ENCODE results near the gene METAP1. TPM values are rescaled to one million over a fixed set of nuclear protein-coding genes. Genes with fewer than 3 reads are reported as not detected.
A peak's percentile ranks its signal among the peaks of the same experiment; 100 is the strongest.

The METAP1 gene
- total RNA-seq, 2 experiments from 2014 or later = 42.6 to 52.8 TPM

GRCh38 chr4:99038213-99038612 is 42.7 kb downstream of the METAP1 start:
- Histone ChIP-seq H3K4me2 (ENCODE audit: low read length) (no peak overlapping the region), H3K9me2 (ENCODE audit: insufficient read depth, low read length) (no peaks in the 10 kb centered on the region), H3K36me3 (ENCODE audit: insufficient read depth, low read length) (peaks cover 92% of the 10 kb centered on the region), H3K9me3 (ENCODE audit: low read length) (peaks cover 28% of the 10 kb centered on the region), H3K79me2 (ENCODE audit: insufficient read depth, low read depth, low read length) (peaks cover 7% of the 10 kb centered on the region), H4K20me1 (ENCODE audit: insufficient read depth, low read length) (no peaks in the 10 kb centered on the region), H3K4me1 (ENCODE audit: insufficient read depth, low read length, poor library complexity, severe bottlenecking) (peaks cover 7% of the 10 kb centered on the region), H2AFZ (ENCODE audit: low read length) (no peak overlapping the region), H3K4me3 (ENCODE audit: low read depth, low read length, poor library complexity, severe bottlenecking) (no peak overlapping the region), H3K27ac (ENCODE audit: low read depth, low read length, poor library complexity, severe bottlenecking) (no peak overlapping the region)
- intact Hi-C loops (cut with micrococcal nuclease; ENCODE audit: unreplicated experiment) = no loop called here
- ChIA-PET CTCF (ENCODE audit: unreplicated experiment) (no interaction called here), POLR2A (interaction anchor here (0.7 to 1.5 kb wide), 5 partner anchors 9 to 353 kb away, joined by 3 to 7 read pairs (median 4); no protein-coding TSS in a partner anchor)
- DNase-seq (ENCODE audit: low spot score) = peak; percentile 8
- TF ChIP-seq CTCF (conservative IDR thresholded peaks at IDR 0.05; ENCODE audit: low read length) = no peak
- TF ChIP-seq EZH2phosphoT487 (IDR thresholded peaks at IDR 0.05; ENCODE audit: borderline replicate concordance, low read depth, low read length) = no peak
- no TSS peak for BruUV-seq (replicated peaks)

DNA sequence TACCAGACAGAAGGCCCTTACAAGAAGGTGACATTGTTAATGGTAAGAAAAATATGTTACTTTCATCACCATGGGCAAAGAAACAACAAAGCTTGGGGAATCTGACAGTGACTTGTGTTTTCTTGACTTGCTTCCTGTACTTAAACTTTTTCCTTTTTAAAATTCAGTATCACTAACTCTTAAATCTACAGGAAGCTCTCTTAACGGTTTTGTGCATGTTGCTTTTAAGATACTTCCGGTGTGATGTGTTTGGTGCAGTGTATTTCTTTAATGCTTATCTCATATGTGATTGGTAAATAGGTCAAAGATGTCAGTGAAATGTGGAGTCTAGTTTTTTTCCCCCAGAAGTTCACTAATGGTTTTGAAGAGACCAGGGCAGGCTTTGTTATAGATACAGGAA is 47.8 kb downstream of the METAP1 start:
- Histone ChIP-seq H4K20me1 (ENCODE audit: insufficient read depth, low read length) (no peaks in the 10 kb centered on the region), H3K9me2 (ENCODE audit: insufficient read depth, low read length) (no peaks in the 10 kb centered on the region), H3K4me3 (ENCODE audit: low read depth, low read length, poor library complexity, severe bottlenecking) (peak overlapping the region; percentile 13), H3K4me1 (ENCODE audit: insufficient read depth, low read length, poor library complexity, severe bottlenecking) (peaks cover 13% of the 10 kb centered on the region), H3K4me2 (ENCODE audit: low read length) (peak overlapping the region; percentile 41), H3K79me2 (ENCODE audit: insufficient read depth, low read depth, low read length) (no peaks in the 10 kb centered on the region; the same call in 1 of the 2 replicates), H3K36me3 (ENCODE audit: insufficient read depth, low read length) (peaks cover 94% of the 10 kb centered on the region), H3K9me3 (ENCODE audit: low read length) (peaks cover 9% of the 10 kb centered on the region), H2AFZ (ENCODE audit: low read length) (no peak overlapping the region), H3K27ac (ENCODE audit: low read depth, low read length, poor library complexity, severe bottlenecking) (peak overlapping the region; percentile 60)
- peak; percentile 54 for DNase-seq (ENCODE audit: low spot score)
- ChIA-PET POLR2A (interaction anchor here (0.5 to 1.1 kb wide), 6 partner anchors 13 to 114 kb away, joined by 3 to 9 read pairs (median 4); partner anchors contain the start of gene METAP1), CTCF (ENCODE audit: unreplicated experiment) (interaction anchor here (1.2 kb wide), 1 partner anchor 47 kb away, joined by 4 read pairs; the partner anchor contains the start of gene METAP1)
- BruUV-seq (replicated peaks) = no TSS peak
- intact Hi-C loops (cut with micrococcal nuclease; ENCODE audit: unreplicated experiment) = no loop called here
- TF ChIP-seq CTCF (conservative IDR thresholded peaks at IDR 0.05; ENCODE audit: low read length) (no peak), EZH2phosphoT487 (IDR thresholded peaks at IDR 0.05; ENCODE audit: borderline replicate concordance, low read depth, low read length) (no peak)

- Histone ChIP-seq H3K4me3 (ENCODE audit: low read depth, low read length, poor library complexity, severe bottlenecking) (no peak overlapping the region), H3K9me3 (ENCODE audit: low read length) (no peaks in the 10 kb centered on the region), H3K36me3 (ENCODE audit: insufficient read depth, low read length) (peaks cover 96% of the 10 kb centered on the region), H3K4me1 (ENCODE audit: insufficient read depth, low read length, poor library complexity, severe bottlenecking) (peaks cover 21% of the 10 kb centered on the region), H3K9me2 (ENCODE audit: insufficient read depth, low read length) (no peaks in the 10 kb centered on the region), H3K27ac (ENCODE audit: low read depth, low read length, poor library complexity, severe bottlenecking) (no peak overlapping the region), H3K79me2 (ENCODE audit: insufficient read depth, low read depth, low read length) (no peaks in the 10 kb centered on the region), H3K4me2 (ENCODE audit: low read length) (no peak overlapping the region), H2AFZ (ENCODE audit: low read length) (no peak overlapping the region), H4K20me1 (ENCODE audit: insufficient read depth, low read length) (no peaks in the 10 kb centered on the region)
- POLR2A ChIA-PET = interaction anchor here (2.9 kb wide), 1 partner anchor 10 kb away, joined by 7 read pairs; no protein-coding TSS in a partner anchor
- no peak for DNase-seq (ENCODE audit: low spot score)
- no TSS peak for BruUV-seq (replicated peaks)
- intact Hi-C loops (cut with micrococcal nuclease; ENCODE audit: unreplicated experiment) = no loop called here
- CTCF ChIA-PET (ENCODE audit: unreplicated experiment) = no interaction called here
- TF ChIP-seq EZH2phosphoT487 (IDR thresholded peaks at IDR 0.05; ENCODE audit: borderline replicate concordance, low read depth, low read length) (no peak), CTCF (conservative IDR thresholded peaks at IDR 0.05; ENCODE audit: low read length) (no peak)
Measured at GRCh38 chr4:99047710-99048109, 52.2 kb downstream of the METAP1 start.

Data from OCI-LY7 (cell line).